Mesendoderm (in vitro differentiated cells): ENCODE results near the gene SPON1.
"Not testable (repeated sequence)": the region's sequence is repeated elsewhere in the genome, so short reads cannot be mapped to it uniquely, and the experiment has no call there.

Source experiments
- DNase-seq: peaks from one replicate; pipeline ENCODE4 v3.0.0; 2013
- H2AK5ac ChIP-seq: 2 replicates; pipeline ENCODE4 v1.6.1; 2013; ENCODE audit warnings: low read length, inconsistent platforms
- H2BK120ac ChIP-seq: 2 replicates; pipeline ENCODE4 v1.6.1; 2013; ENCODE audit warnings: low read depth, mild to moderate bottlenecking, low read length, moderate library complexity, mixed read lengths
- H2BK15ac ChIP-seq: replicated peaks from 2 replicates; pipeline ENCODE4 v1.6.1; 2013; ENCODE audit warnings: low read depth, mild to moderate bottlenecking, moderate library complexity
- H2BK5ac ChIP-seq: 2 replicates; pipeline ENCODE4 v1.6.1; 2013; ENCODE audit warnings: low read length, inconsistent platforms
- H3K18ac ChIP-seq: 2 replicates; pipeline ENCODE4 v1.6.1; 2013; ENCODE audit warnings: mild to moderate bottlenecking, low read length, mixed read lengths
- H3K23ac ChIP-seq: one replicate; pipeline ENCODE4 v1.6.1; 2013; ENCODE audit warnings: low read length
- H3K27ac ChIP-seq: 2 replicates; pipeline ENCODE4 v1.5.1; 2013; ENCODE audit warnings: low read depth, mild to moderate bottlenecking, inconsistent platforms, low read length, moderate library complexity
- H3K27me3 ChIP-seq: 2 replicates; pipeline ENCODE4 v1.6.1; 2013; ENCODE audit warnings: low read length, control low read depth, mild to moderate bottlenecking, inconsistent platforms; ENCODE audit not compliant: insufficient read depth, poor library complexity
- H3K36me3 ChIP-seq: 2 replicates; pipeline ENCODE4 v1.6.1; 2013; ENCODE audit warnings: low read length, inconsistent platforms; ENCODE audit not compliant: control insufficient read depth, insufficient read depth
- H3K4ac ChIP-seq: one replicate; pipeline ENCODE4 v1.6.1; 2013; ENCODE audit warnings: low read depth, mild to moderate bottlenecking, low read length, moderate library complexity
- H3K4me1 ChIP-seq: 2 replicates; pipeline ENCODE4 v1.6.1; 2013; ENCODE audit warnings: low read depth, low read length, inconsistent platforms; ENCODE audit not compliant: control insufficient read depth
- H3K4me2 ChIP-seq: 2 replicates; pipeline ENCODE4 v1.6.1; 2013; ENCODE audit warnings: low read length
- H3K4me3 ChIP-seq: 2 replicates; pipeline ENCODE4 v1.5.1; 2013; ENCODE audit warnings: mild to moderate bottlenecking, low read length
- H3K56ac ChIP-seq: one replicate; pipeline ENCODE4 v1.6.1; 2013; ENCODE audit warnings: low read length
- H3K79me1 ChIP-seq: 2 replicates; pipeline ENCODE4 v1.6.1; 2013; ENCODE audit warnings: low read length, inconsistent platforms
- H3K79me2 ChIP-seq: 2 replicates; pipeline ENCODE4 v1.6.1; 2013; ENCODE audit warnings: mild to moderate bottlenecking, low read length; ENCODE audit not compliant: control insufficient read depth, insufficient read depth
- H3K9ac ChIP-seq: 2 replicates; pipeline ENCODE4 v1.6.1; 2013; ENCODE audit warnings: low read length, inconsistent platforms
- H4K5ac ChIP-seq: one replicate; pipeline ENCODE4 v1.6.1; 2013; ENCODE audit warnings: low read length
- H4K8ac ChIP-seq: one replicate; pipeline ENCODE4 v1.6.1; 2013; ENCODE audit warnings: low read depth, mild to moderate bottlenecking, control low read depth, low read length, moderate library complexity
- WGBS: extraction: QIAGEN DNeasy Blood & Tissue Kit; methylation state at CpG from one replicate; pipeline ENCODE4 v1.1.7; 2013; ENCODE audit warnings: low lambda C conversion rate, missing lambda C conversion rate; ENCODE audit not compliant: insufficient coverage; ENCODE audit errors: extremely low coverage; 5-methylcytosine and 5-hydroxymethylcytosine counted together

SPON1 gene

DNA sequence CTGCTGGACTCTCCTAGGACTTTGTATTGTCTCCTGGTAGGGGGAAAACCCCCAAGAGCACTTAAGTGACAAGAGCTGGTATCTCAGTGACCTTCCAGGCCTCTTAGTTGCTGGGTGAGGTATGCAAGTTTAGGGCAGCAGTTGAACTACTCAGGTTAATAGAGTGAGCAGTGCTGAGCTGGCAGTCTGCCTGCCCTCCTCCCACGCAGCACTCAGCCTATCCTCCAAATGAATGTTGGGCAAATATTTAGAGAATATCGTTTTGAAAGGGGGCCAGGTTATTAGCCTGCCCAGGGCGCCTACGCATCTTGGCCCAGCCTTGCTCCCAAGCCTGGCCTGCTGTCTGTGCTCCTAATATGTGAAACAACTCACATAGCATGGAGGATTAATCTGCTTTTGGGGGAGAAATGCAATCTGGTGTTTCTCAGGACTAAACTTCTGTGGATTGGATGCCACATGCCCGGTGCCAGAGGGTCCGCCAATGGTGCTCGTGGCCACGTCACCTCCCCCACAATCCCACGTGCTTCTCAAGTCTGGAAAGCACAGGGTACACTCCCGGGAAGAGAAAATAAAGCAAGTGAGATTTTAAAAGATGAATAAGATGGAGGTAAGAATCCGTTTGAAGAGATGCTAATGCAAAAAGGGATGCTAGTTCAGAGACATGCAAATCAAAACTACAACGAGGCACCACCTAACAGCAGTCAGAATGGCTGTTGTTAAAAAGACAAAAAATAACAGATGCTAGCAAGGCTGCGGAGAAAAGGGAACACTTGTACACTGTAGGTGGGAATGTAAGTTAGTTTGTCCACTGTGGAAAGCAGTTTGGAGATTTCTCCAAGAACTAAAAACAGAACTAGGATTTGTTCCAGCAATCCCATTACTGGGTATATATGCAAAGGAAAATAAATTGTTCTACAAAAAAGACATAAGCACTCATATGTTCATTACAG, 67.7 kb downstream of the SPON1 start:
- no peak overlapping the region for H3K9ac ChIP-seq
- no CpG with 5 or more reads among the region's 13 CpGs for WGBS
- H3K79me2 ChIP-seq, result no peaks in the 10 kb centered on the region
- H2BK15ac ChIP-seq, result no peak overlapping the region
- H4K8ac ChIP-seq, result no peak overlapping the region
- H3K23ac ChIP-seq, result no peak overlapping the region
- no peak overlapping the region for H3K4me3 ChIP-seq
- H4K5ac ChIP-seq, result no peak overlapping the region
- no peaks in the 10 kb centered on the region for H3K4me1 ChIP-seq
- no peaks in the 10 kb centered on the region for H3K36me3 ChIP-seq
- H3K27ac ChIP-seq, result no peak overlapping the region
- no peak overlapping the region for H3K56ac ChIP-seq
- H3K27me3 ChIP-seq, result no peaks in the 10 kb centered on the region
- no peak overlapping the region for H3K18ac ChIP-seq
- H3K4me2 ChIP-seq, result no peak overlapping the region
- no peak for DNase-seq
- no peak overlapping the region for H2AK5ac ChIP-seq
- no peaks in the 10 kb centered on the region for H3K79me1 ChIP-seq
- no peak overlapping the region for H2BK120ac ChIP-seq
- H3K4ac ChIP-seq, result no peak overlapping the region
- no peak overlapping the region for H2BK5ac ChIP-seq

DNA sequence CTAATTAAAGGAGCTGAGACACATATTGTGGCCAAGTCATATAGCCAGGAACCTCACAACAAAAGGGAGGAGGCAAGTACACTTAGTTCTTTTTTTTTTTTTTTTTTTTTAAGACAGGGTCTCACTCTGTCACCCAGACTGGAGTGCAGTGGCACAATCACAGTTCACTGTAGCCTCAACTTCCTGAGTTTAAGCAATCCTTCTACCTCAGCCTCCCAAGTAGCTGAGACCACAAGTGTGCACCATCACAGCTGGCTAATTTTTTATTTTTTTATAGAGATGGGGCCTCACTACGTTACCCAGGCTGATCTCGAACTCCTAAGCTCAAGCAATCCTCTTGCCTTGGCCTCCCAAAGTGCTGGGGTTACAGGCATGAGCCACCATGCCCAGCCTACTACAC, 73.0 kb downstream of the SPON1 start:
- H3K79me1 ChIP-seq, H2BK120ac ChIP-seq, H2BK5ac ChIP-seq, H3K27ac ChIP-seq, H3K4ac ChIP-seq, H3K36me3 ChIP-seq, H2BK15ac ChIP-seq, H4K8ac ChIP-seq, H3K27me3 ChIP-seq, H3K4me3 ChIP-seq, DNase-seq, H3K4me1 ChIP-seq, H4K5ac ChIP-seq, H3K4me2 ChIP-seq, H3K56ac ChIP-seq, H3K9ac ChIP-seq, H3K18ac ChIP-seq, H3K23ac ChIP-seq, H3K79me2 ChIP-seq, H2AK5ac ChIP-seq: not testable (repeated sequence)
- WGBS, result no CpG with 5 or more reads among the region's 2 CpGs

DNA sequence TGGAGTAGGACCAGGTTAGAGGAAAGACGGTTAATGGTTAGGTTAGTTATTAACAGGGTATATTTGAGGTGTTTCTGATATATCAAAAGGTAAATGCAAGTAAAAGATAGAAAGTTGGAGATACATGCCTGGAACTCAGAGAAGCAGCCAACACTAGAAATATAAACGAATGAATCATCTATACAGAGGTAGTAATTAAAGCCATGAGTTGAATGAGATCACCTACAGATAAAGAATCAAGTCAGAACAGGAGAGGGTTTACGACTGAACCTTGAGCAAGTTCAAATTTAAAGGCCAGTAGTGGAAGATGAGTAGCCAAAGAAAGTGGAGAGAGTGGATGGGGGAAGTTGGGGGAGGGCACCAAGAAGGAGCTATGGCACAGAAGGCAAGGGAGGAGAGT, 73.9 kb downstream of the SPON1 start:
- no peak overlapping the region for H4K5ac ChIP-seq
- H3K18ac ChIP-seq, result no peak overlapping the region
- no peak overlapping the region for H2BK5ac ChIP-seq
- no peaks in the 10 kb centered on the region for H3K79me2 ChIP-seq
- no peaks in the 10 kb centered on the region for H3K36me3 ChIP-seq
- no peaks in the 10 kb centered on the region for H3K27me3 ChIP-seq
- no peak overlapping the region for H2BK15ac ChIP-seq
- no peak overlapping the region for H3K4ac ChIP-seq
- no peak overlapping the region for H2AK5ac ChIP-seq
- H3K4me1 ChIP-seq, result no peaks in the 10 kb centered on the region
- H3K56ac ChIP-seq, result no peak overlapping the region
- no peak overlapping the region for H3K4me3 ChIP-seq
- WGBS, result no CpG with 5 or more reads among the region's 3 CpGs
- H3K79me1 ChIP-seq, result no peaks in the 10 kb centered on the region
- no peak overlapping the region for H3K9ac ChIP-seq
- H2BK120ac ChIP-seq, result no peak overlapping the region
- H3K27ac ChIP-seq, result no peak overlapping the region
- H3K23ac ChIP-seq, result no peak overlapping the region
- no peak overlapping the region for H4K8ac ChIP-seq
- no peak for DNase-seq
- no peak overlapping the region for H3K4me2 ChIP-seq

DNA sequence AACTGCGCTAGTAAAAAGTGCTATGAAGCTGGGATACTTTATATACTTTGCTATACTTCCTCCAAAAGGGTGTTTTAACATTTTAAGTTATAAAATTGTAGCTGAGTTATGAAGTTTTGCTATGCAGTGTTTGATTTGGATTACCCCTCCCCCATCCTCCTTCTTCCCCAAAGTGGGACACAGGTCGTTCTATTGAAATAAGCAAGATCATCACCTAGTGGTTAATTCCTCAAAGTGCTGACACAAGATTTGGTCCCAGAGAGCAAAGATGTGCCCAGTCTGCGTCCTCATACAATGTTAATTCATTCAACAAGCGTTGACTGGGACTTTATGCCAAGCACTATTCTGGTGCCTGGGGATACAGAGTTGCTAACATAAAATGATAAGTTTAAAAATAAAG, 78.5 kb downstream of the SPON1 start:
- Histone ChIP-seq H3K18ac (no peak overlapping the region), H3K4ac (no peak overlapping the region), H3K27me3 (no peaks in the 10 kb centered on the region), H3K27ac (no peak overlapping the region), H3K79me2 (no peaks in the 10 kb centered on the region), H2BK5ac (no peak overlapping the region), H4K5ac (no peak overlapping the region), H3K56ac (no peak overlapping the region), H2BK15ac (no peak overlapping the region), H3K4me3 (no peak overlapping the region), H2BK120ac (no peak overlapping the region), H3K4me2 (no peak overlapping the region), H3K9ac (no peak overlapping the region), H3K79me1 (no peaks in the 10 kb centered on the region), H3K4me1 (no peaks in the 10 kb centered on the region), H2AK5ac (no peak overlapping the region), H3K23ac (no peak overlapping the region), H3K36me3 (no peaks in the 10 kb centered on the region), H4K8ac (no peak overlapping the region)
- DNase-seq, result peak; percentile 65
- WGBS, result no CpG with 5 or more reads among the region's 4 CpGs

DNA sequence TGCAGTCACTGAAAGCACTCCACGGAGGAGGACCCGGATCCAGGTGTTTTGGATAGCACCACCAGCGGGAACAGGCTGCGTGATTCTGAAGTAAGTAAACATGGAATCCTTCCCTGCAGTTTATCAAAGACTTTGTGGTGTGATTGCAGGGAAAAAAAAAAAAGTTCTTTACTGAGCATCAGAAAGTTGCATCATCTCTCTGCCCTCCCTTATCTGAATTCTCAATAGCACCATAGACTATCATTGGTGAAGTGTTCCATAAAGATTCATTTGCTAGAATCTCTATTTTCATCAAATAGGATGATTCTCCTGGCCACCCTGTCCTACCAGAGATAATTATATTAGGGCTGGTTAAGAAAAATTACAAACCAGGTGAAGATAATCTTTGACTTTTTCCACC, 79.0 kb downstream of the SPON1 start:
- H4K8ac ChIP-seq, result no peak overlapping the region
- no peaks in the 10 kb centered on the region for H3K79me1 ChIP-seq
- H3K4me1 ChIP-seq, result no peaks in the 10 kb centered on the region
- H4K5ac ChIP-seq, result no peak overlapping the region
- no peak overlapping the region for H3K18ac ChIP-seq
- no peak overlapping the region for H2BK5ac ChIP-seq
- H2AK5ac ChIP-seq, result no peak overlapping the region
- H3K4me2 ChIP-seq, result no peak overlapping the region
- no CpG with 5 or more reads among the region's 4 CpGs for WGBS
- H3K23ac ChIP-seq, result no peak overlapping the region
- no peak overlapping the region for H3K4ac ChIP-seq
- H3K56ac ChIP-seq, result no peak overlapping the region
- H3K9ac ChIP-seq, result no peak overlapping the region
- DNase-seq, result no peak
- no peaks in the 10 kb centered on the region for H3K36me3 ChIP-seq
- no peak overlapping the region for H2BK120ac ChIP-seq
- H3K79me2 ChIP-seq, result no peaks in the 10 kb centered on the region
- no peaks in the 10 kb centered on the region for H3K27me3 ChIP-seq
- H3K4me3 ChIP-seq, result no peak overlapping the region
- no peak overlapping the region for H2BK15ac ChIP-seq
- no peak overlapping the region for H3K27ac ChIP-seq
